ENCODE results near the gene CPA1. TPM values are rescaled to one million over a fixed set of nuclear protein-coding genes. Genes with fewer than 3 reads are reported as not detected.

The CPA1 gene
- total and polyA plus RNA-seq, 10 of the 15 experiments (the other 5 are each of a cell fraction or from before 2014, with no cell fraction given), result 8.0 TPM; not detected in 9

DNA sequence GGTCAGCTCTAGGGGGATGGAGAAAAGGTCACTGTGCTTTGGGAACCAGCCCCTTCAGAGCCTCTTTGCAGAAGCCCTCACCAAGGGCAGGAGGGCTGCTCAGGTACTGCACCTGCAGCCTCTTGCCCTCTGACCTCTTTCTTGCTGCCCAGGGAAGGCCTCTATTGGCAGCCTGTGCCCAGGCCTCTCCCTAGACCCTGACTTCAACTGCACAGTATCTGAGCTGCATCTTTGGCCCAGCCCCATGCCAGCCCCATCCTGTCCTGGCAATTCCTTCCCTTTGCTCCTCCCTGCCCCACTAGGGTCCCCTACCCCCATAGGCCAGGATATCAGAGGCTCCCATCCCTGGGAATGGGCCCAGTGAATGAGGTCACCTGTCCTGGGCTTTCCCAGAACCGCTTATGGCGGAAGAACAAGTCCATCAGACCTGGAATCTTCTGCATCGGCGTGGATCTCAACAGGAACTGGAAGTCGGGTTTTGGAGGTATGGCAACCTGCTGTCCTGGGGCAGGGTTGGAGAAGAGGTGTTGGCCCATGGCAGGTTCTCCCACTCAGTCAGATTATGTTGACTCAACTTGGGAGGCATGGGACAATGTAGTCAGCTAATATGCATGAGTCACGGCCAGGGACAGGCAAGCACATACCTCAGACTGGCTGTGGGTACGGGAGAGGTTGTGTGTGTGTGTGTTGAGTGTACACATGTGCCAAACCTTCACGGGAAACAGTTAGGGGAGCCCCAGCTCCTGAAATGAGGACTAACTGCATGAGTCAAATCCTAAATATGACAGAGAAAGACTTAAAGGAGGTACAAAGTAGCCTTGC lies 17.1 kb upstream of the CPA1 start:
- CTCF ChIA-PET, result no interaction called here
- FAIRE-seq, result peak; percentile 73
- H3K4me2 ChIP-seq (ENCODE audit: control insufficient read depth, insufficient read depth), result no peak overlapping the region
- TF ChIP-seq SMC3 (IDR thresholded peaks at IDR 0.05; ENCODE audit: borderline replicate concordance, low read length) (0 out of 2 replicates have a peak, but pooled peaks have one; percentile 9), IKZF2 (IDR thresholded peaks at IDR 0.05) (peak in 1 of 2 experiments; percentile 30; a peak in 1 of 4 replicates), RUNX3 (IDR thresholded peaks at IDR 0.05; ENCODE audit: low read length) (peak; percentile 70), BHLHE40 (IDR thresholded peaks at IDR 0.05; ENCODE audit: borderline replicate concordance in 1 of 2, low read depth in 2 of 2, low read length in 1 of 2) (peak in 1 of 2 experiments; percentile 10; a peak in 1 of 4 replicates), NFIC (IDR thresholded peaks at IDR 0.05; ENCODE audit: low read depth, low read length) (peak; percentile 59; the same call in 1 of the 2 replicates), ESRRA (IDR thresholded peaks at IDR 0.05; ENCODE audit: low read length) (no peak)
- TF ChIP-seq, protein P1, sequence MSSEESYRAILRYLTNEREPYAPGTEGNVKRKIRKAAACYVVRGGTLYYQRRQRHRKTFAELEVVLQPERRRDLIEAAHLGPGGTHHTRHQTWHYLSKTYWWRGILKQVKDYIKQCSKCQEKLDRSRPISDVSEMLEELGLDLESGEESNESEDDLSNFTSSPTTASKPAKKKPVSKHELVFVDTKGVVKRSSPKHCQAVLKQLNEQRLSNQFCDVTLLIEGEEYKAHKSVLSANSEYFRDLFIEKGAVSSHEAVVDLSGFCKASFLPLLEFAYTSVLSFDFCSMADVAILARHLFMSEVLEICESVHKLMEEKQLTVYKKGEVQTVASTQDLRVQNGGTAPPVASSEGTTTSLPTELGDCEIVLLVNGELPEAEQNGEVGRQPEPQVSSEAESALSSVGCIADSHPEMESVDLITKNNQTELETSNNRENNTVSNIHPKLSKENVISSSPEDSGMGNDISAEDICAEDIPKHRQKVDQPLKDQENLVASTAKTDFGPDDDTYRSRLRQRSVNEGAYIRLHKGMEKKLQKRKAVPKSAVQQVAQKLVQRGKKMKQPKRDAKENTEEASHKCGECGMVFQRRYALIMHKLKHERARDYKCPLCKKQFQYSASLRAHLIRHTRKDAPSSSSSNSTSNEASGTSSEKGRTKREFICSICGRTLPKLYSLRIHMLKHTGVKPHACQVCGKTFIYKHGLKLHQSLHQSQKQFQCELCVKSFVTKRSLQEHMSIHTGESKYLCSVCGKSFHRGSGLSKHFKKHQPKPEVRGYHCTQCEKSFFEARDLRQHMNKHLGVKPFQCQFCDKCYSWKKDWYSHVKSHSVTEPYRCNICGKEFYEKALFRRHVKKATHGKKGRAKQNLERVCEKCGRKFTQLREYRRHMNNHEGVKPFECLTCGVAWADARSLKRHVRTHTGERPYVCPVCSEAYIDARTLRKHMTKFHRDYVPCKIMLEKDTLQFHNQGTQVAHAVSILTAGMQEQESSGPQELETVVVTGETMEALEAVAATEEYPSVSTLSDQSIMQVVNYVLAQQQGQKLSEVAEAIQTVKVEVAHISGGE (CRISPR knock-in tag; IDR thresholded peaks at IDR 0.05), result no peak
- TF ChIP-seq, protein P2, sequence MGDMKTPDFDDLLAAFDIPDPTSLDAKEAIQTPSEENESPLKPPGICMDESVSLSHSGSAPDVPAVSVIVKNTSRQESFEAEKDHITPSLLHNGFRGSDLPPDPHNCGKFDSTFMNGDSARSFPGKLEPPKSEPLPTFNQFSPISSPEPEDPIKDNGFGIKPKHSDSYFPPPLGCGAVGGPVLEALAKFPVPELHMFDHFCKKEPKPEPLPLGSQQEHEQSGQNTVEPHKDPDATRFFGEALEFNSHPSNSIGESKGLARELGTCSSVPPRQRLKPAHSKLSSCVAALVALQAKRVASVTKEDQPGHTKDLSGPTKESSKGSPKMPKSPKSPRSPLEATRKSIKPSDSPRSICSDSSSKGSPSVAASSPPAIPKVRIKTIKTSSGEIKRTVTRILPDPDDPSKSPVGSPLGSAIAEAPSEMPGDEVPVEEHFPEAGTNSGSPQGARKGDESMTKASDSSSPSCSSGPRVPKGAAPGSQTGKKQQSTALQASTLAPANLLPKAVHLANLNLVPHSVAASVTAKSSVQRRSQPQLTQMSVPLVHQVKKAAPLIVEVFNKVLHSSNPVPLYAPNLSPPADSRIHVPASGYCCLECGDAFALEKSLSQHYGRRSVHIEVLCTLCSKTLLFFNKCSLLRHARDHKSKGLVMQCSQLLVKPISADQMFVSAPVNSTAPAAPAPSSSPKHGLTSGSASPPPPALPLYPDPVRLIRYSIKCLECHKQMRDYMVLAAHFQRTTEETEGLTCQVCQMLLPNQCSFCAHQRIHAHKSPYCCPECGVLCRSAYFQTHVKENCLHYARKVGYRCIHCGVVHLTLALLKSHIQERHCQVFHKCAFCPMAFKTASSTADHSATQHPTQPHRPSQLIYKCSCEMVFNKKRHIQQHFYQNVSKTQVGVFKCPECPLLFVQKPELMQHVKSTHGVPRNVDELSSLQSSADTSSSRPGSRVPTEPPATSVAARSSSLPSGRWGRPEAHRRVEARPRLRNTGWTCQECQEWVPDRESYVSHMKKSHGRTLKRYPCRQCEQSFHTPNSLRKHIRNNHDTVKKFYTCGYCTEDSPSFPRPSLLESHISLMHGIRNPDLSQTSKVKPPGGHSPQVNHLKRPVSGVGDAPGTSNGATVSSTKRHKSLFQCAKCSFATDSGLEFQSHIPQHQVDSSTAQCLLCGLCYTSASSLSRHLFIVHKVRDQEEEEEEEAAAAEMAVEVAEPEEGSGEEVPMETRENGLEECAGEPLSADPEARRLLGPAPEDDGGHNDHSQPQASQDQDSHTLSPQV (IDR thresholded peaks at IDR 0.05), result no peak
- TF ChIP-seq, protein P3, sequence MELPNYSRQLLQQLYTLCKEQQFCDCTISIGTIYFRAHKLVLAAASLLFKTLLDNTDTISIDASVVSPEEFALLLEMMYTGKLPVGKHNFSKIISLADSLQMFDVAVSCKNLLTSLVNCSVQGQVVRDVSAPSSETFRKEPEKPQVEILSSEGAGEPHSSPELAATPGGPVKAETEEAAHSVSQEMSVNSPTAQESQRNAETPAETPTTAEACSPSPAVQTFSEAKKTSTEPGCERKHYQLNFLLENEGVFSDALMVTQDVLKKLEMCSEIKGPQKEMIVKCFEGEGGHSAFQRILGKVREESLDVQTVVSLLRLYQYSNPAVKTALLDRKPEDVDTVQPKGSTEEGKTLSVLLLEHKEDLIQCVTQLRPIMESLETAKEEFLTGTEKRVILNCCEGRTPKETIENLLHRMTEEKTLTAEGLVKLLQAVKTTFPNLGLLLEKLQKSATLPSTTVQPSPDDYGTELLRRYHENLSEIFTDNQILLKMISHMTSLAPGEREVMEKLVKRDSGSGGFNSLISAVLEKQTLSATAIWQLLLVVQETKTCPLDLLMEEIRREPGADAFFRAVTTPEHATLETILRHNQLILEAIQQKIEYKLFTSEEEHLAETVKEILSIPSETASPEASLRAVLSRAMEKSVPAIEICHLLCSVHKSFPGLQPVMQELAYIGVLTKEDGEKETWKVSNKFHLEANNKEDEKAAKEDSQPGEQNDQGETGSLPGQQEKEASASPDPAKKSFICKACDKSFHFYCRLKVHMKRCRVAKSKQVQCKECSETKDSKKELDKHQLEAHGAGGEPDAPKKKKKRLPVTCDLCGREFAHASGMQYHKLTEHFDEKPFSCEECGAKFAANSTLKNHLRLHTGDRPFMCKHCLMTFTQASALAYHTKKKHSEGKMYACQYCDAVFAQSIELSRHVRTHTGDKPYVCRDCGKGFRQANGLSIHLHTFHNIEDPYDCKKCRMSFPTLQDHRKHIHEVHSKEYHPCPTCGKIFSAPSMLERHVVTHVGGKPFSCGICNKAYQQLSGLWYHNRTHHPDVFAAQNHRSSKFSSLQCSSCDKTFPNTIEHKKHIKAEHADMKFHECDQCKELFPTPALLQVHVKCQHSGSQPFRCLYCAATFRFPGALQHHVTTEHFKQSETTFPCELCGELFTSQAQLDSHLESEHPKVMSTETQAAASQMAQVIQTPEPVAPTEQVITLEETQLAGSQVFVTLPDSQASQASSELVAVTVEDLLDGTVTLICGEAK (IDR thresholded peaks at IDR 0.05; ENCODE audit: borderline replicate concordance), result no peak

More for the DNA sequence above, 17.1 kb upstream of the CPA1 start:
- intact Hi-C loops (cut with micrococcal nuclease; ENCODE audit: unreplicated experiment), result no loop called here
- POLR2A ChIA-PET, result interaction anchor here (0.5 kb wide), 1 partner anchor 176 kb away, joined by 3 read pairs; no protein-coding TSS in a partner anchor
- ATAC-seq (peak; percentile 51), DNase-seq (ENCODE audit: low read depth, low spot score) (no peak)
- RAD21 ChIA-PET (ENCODE audit: unreplicated experiment), result no interaction called here
- H3K4me1 ChIP-seq (ENCODE audit: control insufficient read depth, insufficient read depth, low read length), result peaks cover 13% of the 10 kb centered on the region
- no peak overlapping the region for H3K27ac ChIP-seq (ENCODE audit: control insufficient read depth, insufficient read depth)
- SMC1A ChIA-PET (ENCODE audit: uncharacterized antibody, unreplicated experiment), result interaction anchor here (0.7 kb wide), 1 partner anchor 228 kb away, joined by 3 read pairs; no protein-coding TSS in a partner anchor
- H3K9me3 ChIP-seq (replicated peaks; ENCODE audit: control insufficient read depth, insufficient read depth, low read length), result peaks cover 2% of the 10 kb centered on the region; the same call in 1 of the 3 replicates
- in situ Hi-C loops (cut with MboI), result no loop called here
- BruUV-seq (replicated peaks), result no TSS peak
- H2AFZ ChIP-seq (ENCODE audit: control insufficient read depth, low read depth, low read length), result no peak overlapping the region
- H3K9ac ChIP-seq (ENCODE audit: control insufficient read depth, insufficient read depth, low read length), result no peak overlapping the region
- H4K20me1 ChIP-seq (ENCODE audit: control insufficient read depth, insufficient read depth), result no peaks in the 10 kb centered on the region
- WGBS (ENCODE audit: insufficient coverage, insufficient replicate concordance, low lambda C conversion rate, missing lambda C conversion rate), result 10% methylated on average over 8 of the region's 8 CpGs
- no peak overlapping the region for H3K4me3 ChIP-seq
- no peaks in the 10 kb centered on the region for H3K27me3 ChIP-seq (replicated peaks in 1 of 2; ENCODE audit: control insufficient read depth in 2 of 2, insufficient read depth in 2 of 2, low read length in 1 of 2)
- H3K36me3 ChIP-seq (ENCODE audit: control insufficient read depth in 2 of 2, insufficient read depth in 2 of 2, low read length in 1 of 2), result no peaks in the 10 kb centered on the region
- no peaks in the 10 kb centered on the region for H3K79me2 ChIP-seq (ENCODE audit: control insufficient read depth, insufficient read depth, low read length)
